Neural progenitor cell (in vitro differentiated cells): ENCODE data around the gene CMA1.
"Not testable (repeated sequence)": the region's sequence is repeated elsewhere in the genome, so short reads cannot be mapped to it uniquely, and the experiment has no call there.

ENCODE experiments used
- EZH2 ChIP-seq: fragments of 200-600 bp; sonication (generic); IDR thresholded peaks from 2 replicates; pipeline ENCODE4 v1.6.1; 2017; ENCODE audit warnings: antibody characterized with exemption, mild to moderate bottlenecking, moderate library complexity
- TF ChIP-seq, protein P1 (sequence below): fragments of 200-600 bp; sonication (generic); IDR thresholded peaks from 2 replicates; pipeline ENCODE4 v1.5.1; 2017; ENCODE audit warnings: antibody characterized with exemption, mild to moderate bottlenecking

DNA sequence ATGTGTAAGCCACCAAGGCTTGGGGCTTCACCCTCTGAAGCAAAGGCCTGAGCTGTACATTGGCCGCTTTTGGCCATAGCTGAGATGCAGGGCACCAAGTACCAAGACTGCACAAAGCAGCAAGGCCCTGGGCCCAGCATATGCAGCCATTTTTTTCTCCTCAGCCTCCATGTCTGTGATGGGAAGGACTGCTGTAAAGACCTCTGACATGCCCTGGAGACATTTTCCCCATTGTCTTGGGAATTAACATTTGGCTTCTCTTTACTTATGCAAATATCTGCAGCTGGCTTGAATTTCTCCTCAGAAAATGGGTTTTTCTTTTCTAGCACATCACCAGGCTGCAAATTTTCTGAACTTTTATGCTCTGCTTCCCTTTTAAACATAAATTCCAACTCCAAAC, 28.1 kb downstream of the CMA1 start:
- TF ChIP-seq EZH2 = not testable (repeated sequence)
- TF ChIP-seq, protein P1, sequence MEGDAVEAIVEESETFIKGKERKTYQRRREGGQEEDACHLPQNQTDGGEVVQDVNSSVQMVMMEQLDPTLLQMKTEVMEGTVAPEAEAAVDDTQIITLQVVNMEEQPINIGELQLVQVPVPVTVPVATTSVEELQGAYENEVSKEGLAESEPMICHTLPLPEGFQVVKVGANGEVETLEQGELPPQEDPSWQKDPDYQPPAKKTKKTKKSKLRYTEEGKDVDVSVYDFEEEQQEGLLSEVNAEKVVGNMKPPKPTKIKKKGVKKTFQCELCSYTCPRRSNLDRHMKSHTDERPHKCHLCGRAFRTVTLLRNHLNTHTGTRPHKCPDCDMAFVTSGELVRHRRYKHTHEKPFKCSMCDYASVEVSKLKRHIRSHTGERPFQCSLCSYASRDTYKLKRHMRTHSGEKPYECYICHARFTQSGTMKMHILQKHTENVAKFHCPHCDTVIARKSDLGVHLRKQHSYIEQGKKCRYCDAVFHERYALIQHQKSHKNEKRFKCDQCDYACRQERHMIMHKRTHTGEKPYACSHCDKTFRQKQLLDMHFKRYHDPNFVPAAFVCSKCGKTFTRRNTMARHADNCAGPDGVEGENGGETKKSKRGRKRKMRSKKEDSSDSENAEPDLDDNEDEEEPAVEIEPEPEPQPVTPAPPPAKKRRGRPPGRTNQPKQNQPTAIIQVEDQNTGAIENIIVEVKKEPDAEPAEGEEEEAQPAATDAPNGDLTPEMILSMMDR = not testable (repeated sequence)
